ACC112 (cell line): ENCODE measurements around the gene KRTCAP2.
"Not testable (repeated sequence)": the region's sequence is repeated elsewhere in the genome, so short reads cannot be mapped to it uniquely, and the experiment has no call there.

Source experiments
- H2AFZ ChIP-seq: fragments of 200-600 bp; sonication (generic); one replicate; pipeline ENCODE4 v1.6.0; 2017; ENCODE audit warnings: antibody characterized with exemption, low read length; ENCODE audit not compliant: unreplicated experiment
- H3K27ac ChIP-seq: fragments of 200-600 bp; sonication (generic); 2 replicates; pipeline ENCODE4 v1.5.1; 2014; ENCODE audit warnings: low read depth, mild to moderate bottlenecking, antibody characterized with exemption, low read length, moderate library complexity
- H3K27me3 ChIP-seq: fragments of 200-600 bp; sonication (generic); 2 replicates; pipeline ENCODE4 v1.6.1; 2014; ENCODE audit warnings: mild to moderate bottlenecking, antibody characterized with exemption, low read length, moderate library complexity, mixed read lengths; ENCODE audit not compliant: insufficient read depth
- H3K36me3 ChIP-seq: fragments of 200-600 bp; sonication (generic); 2 replicates; pipeline ENCODE4 v1.6.1; 2016; ENCODE audit warnings: mild to moderate bottlenecking, antibody characterized with exemption, low read length, moderate library complexity, mixed read lengths; ENCODE audit not compliant: insufficient read depth
- H3K4me1 ChIP-seq: fragments of 200-600 bp; sonication (generic); one replicate; pipeline ENCODE4 v1.6.1; 2016; ENCODE audit warnings: low read length, mixed read lengths; ENCODE audit not compliant: insufficient read depth, unreplicated experiment, control insufficient read depth
- H3K4me3 ChIP-seq: fragments of 200-600 bp; sonication (generic); 2 replicates; pipeline ENCODE4 v1.5.1; 2014; ENCODE audit warnings: mild to moderate bottlenecking, low read depth, low read length
- H3K79me2 ChIP-seq: fragments of 200-600 bp; sonication (generic); one replicate; pipeline ENCODE4 v1.6.0; 2016; ENCODE audit warnings: low read length; ENCODE audit not compliant: control insufficient read depth, unreplicated experiment, insufficient read depth

KRTCAP2 gene

DNA sequence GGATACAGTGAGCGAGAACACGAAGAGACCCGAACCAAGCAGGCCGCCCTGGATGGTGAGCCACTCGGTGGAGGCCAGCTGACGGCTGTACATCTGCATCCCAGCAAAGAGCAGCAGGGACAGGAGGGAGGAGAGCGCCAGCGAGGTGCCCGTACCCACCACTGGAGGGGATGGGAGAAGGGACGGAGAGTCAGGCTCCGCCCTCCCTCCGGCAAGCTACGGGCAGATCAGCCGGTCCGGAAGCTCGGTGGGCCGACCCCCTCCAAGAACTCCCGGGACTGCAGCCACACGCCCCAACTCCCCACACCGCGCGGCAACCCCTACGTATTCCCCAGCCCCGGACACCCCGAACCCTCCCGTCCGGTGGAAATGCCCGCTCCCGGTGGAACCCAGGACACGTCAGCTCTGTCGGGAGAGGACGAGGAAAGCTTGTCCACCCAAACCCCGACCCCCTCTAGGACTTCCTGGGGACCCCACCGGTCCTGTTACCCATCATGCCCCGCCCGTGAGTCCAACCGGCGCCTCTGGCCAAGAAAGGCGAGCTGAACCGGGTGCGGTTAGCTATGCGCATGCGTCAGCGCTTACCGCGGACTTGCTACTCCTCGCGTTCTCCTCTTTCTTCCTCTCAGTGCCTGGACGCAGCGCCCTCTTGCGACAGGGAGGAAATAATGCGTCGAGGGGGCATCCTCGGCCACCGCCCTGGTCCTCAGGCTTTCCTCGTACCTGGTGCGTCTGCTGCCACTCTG is at the start of gene KRTCAP2:
Gene KRTCAP2, minus strand, starts transcription at position 573 of the 746 bp plus-strand sequence. Its CDS starts 80 bp downstream, at position 493.
- H3K4me3 ChIP-seq = peak within 1 kb of the TSS; percentile 83
- no peaks in the 10 kb centered on the region for H3K36me3 ChIP-seq
- peaks cover 23% of the 10 kb centered on the region for H3K79me2 ChIP-seq
- peaks cover 6% of the 10 kb centered on the region for H3K4me1 ChIP-seq
- H3K27ac ChIP-seq = peak within 1 kb of the TSS; percentile 71
- peak within 1 kb of the TSS; percentile 89 for H2AFZ ChIP-seq
- no peaks in the 10 kb centered on the region for H3K27me3 ChIP-seq

DNA sequence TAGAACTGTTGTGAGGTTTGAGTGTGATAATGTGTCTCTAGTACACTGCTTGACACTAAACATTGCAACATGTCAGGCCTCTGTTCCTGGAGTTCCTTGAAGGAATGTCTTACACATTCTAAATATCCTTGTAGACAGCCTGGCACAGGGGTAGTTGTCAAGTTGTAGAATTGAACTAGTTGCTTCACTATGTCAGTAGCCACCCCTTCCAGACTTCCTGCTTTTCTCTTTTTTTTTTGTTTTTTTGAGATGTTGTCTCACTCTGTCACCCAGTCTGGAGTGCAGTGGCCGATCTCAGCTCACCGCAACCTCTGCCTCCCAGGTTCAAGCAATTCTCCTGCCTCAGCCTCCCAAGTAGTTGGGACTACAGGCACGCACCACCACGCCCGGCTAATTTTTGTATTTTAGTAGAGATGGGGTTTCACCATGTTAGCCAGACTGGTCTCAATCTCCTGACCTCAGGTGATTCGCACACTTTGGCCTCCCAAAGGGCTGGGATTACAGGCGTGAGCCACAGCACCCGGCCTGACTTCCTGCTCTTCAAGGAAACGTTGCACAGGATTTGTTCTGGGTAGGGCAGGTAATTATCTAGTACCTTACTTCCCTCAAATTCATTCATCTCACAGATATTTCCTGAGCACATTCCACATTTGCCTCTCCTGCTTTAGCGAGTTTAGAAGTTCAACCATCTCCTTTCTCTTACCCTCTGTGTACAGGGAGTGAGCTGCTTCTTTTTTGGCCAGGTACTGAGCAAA is 47.3 kb upstream of the KRTCAP2 start:
- not testable (repeated sequence) for H3K4me3 ChIP-seq, H3K36me3 ChIP-seq, H3K27ac ChIP-seq, H2AFZ ChIP-seq, H3K79me2 ChIP-seq, H3K27me3 ChIP-seq
- H3K4me1 ChIP-seq = peaks cover 26% of the 10 kb centered on the region

DNA sequence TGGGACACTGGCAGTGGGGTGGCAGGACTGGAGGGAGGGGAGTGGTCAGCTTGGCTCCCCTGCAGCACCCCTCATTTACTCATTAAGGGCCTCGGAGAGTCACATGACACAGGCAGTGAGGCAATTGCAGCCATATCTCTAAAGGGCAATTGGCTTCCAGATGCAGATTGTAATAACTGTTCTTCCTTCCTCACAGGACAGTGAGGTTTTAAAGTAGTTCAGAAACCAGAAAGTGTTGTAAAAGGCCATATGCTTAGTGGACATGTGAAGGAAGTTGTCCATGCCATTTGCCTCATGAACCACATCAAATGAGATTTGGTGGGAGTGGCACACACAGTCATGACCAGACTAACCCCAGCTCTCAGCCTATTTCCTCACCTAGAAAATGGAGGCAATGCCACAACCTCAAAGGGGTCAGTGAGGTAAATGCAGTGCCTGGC is 46.5 kb upstream of the KRTCAP2 start:
- Histone ChIP-seq H3K4me3 (no peak overlapping the region), H3K4me1 (peaks cover 18% of the 10 kb centered on the region), H3K27me3 (no peaks in the 10 kb centered on the region), H3K79me2 (peaks cover 4% of the 10 kb centered on the region), H2AFZ (no peak overlapping the region), H3K27ac (no peak overlapping the region), H3K36me3 (no peaks in the 10 kb centered on the region)

DNA sequence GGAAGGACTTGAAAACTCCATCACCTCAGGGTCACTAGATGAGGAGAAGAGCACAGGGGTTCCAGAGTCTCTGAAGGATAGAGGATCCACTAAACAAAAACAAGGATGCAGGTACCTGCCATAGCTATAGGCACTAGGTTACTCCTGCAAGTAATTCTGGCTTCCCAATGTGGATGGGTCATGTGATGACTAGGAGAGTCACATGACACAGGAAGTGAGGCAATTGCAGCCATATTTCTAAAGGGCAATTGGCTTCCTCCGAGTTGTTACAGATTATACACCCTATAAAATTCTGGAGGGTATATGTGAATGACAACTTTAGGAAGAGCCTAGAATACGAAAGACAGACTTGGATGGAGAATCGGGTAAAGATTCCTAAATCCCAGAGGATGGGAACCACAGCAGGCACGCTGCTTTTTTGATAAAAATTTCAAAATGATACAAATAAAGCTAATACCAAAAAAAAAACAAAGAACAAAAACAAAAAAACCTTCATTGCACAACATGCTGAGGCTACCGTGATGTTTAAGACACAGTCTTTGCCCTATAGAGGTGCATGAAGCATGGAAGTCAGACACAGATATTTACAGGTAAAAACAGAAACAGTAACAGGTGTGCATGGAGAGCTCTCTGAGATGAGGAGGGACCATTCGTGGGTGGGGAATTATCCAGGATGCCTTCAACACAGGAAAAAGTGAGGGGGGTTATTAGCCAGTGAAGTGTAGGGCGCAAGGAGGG is 45.9 kb upstream of the KRTCAP2 start:
- H3K36me3 ChIP-seq = no peaks in the 10 kb centered on the region
- H3K4me1 ChIP-seq = peaks cover 12% of the 10 kb centered on the region
- H3K4me3 ChIP-seq = no peak overlapping the region
- no peaks in the 10 kb centered on the region for H3K27me3 ChIP-seq
- H3K27ac ChIP-seq = no peak overlapping the region
- peaks cover 2% of the 10 kb centered on the region for H3K79me2 ChIP-seq
- H2AFZ ChIP-seq = no peak overlapping the region

DNA sequence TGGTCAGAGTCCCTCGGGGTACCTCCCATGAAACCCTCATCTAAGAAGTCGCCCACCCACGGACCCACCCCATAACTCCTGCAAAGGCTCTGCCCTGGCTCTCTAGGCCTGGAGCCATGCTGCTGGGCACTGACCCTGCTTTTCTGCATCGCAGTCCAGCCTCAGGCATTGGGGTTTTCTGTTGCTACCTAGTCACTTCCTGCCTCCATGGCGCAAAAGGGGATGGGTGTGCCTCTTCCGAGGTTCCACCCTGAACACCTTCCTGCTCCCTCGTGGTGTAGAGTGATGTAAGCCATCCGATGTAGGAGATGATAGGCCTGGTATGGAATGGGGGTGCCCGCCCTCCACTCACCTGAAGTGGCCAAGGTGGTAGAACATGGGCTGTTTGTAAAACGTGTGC is 41.6 kb upstream of the KRTCAP2 start:
- not testable (repeated sequence) for H2AFZ ChIP-seq

DNA sequence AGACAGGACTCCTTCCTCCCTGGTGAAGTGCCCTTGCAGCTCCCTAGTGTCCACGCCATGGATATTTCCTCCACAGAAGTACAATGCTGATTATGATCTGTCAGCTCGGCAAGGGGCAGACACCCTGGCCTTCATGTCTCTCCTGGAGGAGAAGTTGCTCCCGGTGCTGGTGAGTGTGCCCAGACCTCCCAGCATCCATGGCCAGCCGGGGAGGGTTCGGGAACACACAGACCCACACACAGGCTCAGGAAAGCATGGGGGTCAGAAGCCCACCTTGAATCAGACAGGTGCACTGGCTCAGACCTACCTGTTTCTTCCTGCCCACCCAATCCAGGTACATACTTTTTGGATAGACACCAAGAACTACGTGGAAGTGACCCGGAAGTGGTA is 38.9 kb upstream of the KRTCAP2 start:
- Histone ChIP-seq H3K79me2 (peaks cover 10% of the 10 kb centered on the region), H3K4me1 (peaks cover 22% of the 10 kb centered on the region)
- not testable (repeated sequence) for H3K4me3 ChIP-seq, H2AFZ ChIP-seq, H3K36me3 ChIP-seq, H3K27me3 ChIP-seq, H3K27ac ChIP-seq

More for the DNA sequence above, 41.6 kb upstream of the KRTCAP2 start:
- H3K27me3 ChIP-seq, H3K27ac ChIP-seq, H3K36me3 ChIP-seq, H3K79me2 ChIP-seq, H3K4me3 ChIP-seq: not testable (repeated sequence)
- H3K4me1 ChIP-seq = peaks cover 18% of the 10 kb centered on the region

DNA sequence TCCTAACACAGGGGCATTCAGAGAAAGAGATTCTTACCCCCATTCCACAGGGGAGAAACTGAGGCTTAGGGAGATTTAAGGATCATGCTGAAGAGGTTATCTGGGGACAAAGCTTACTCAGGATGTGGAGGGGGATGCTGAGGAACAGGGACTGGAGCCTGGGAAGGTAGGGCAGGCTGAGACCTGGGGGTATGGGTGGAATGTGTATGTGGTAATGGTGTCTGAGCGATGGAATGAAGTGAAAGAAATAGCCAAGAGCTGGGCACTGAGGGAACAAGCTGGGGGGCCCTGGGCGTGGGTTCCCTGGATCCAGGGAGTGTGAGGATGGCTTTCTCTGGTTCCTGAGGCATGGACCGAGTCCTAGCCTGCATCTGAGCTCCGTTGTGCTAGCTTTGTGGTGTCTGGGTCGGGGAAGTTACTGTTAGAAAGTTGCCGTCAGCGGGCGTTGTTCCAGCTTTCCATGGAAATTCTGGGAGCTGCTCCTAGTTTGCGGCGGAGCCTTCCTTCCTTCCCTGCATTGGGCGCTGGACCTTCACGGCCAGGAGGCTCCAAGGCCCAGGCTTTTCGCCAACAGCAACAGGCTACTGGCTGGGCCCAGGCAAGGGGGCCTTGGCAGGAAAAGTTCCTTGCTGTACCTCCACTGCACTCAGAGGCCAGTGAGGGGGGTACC is 38.4 kb upstream of the KRTCAP2 start:
- not testable (repeated sequence) for H3K27ac ChIP-seq, H2AFZ ChIP-seq, H3K4me3 ChIP-seq, H3K36me3 ChIP-seq, H3K27me3 ChIP-seq
- peaks cover 10% of the 10 kb centered on the region for H3K79me2 ChIP-seq
- H3K4me1 ChIP-seq = peaks cover 22% of the 10 kb centered on the region

DNA sequence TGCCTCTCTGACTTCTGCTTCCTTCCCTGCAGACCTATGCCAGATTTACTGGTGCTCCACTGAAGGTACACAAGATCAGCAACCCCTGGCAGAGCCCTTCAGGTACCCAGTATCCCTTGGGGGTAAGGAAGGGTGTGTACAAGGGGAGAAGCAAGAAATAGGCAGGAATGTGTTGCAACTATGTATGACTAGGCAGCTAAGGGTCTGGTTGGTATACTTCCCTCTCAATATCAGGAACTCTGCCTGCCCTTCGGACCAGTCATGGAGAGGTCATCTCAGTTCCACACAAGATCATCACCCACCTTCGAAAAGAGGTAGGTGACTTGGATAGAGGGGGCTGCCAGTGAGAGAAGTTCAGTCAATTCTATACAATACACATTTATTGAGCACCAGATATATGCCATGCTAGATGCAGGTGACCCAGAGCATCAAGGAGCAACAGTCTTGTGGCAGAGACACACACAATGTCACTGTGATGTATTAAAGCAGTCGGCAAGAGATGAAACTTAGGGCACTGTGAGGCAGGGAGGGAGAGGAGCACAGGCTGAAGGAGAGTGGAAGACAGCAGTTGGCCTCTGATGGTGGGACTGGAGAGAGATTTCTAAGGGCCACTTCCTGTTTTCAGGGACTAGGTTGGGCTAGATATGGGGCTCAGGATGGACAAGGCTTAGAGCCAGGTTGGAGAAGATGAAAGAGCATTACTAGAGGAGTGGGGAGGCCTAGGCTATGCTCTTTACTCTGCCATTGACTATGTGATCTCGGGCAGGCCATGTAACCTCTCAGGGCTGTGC is 37.4 kb upstream of the KRTCAP2 start:
- Histone ChIP-seq H3K27me3 (no peaks in the 10 kb centered on the region), H3K4me1 (peaks cover 22% of the 10 kb centered on the region), H2AFZ (no peak overlapping the region), H3K36me3 (no peaks in the 10 kb centered on the region), H3K27ac (no peak overlapping the region), H3K4me3 (peak overlapping the region; percentile 91), H3K79me2 (peaks cover 10% of the 10 kb centered on the region)

DNA sequence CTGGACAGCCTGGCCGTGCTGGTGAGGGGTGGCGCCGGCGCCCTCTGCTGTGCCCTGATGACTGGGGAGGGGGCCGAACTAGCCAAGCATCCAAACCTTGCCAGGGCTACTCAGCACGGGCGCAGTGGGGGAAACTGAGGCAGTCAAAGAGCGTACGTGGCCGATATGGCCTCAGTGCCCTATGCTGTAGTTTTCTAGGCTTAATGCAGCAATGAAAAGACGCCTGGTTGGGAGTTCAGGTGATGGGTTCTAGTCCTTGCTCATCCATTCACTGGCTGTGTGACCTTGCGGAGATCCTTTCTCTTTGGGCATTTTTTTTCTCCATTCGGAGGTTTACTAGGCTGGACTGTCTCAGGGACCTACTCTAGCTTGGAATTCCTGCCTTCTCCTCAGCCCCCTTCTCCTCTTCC is 36.2 kb upstream of the KRTCAP2 start:
- peak overlapping the region; percentile 98 for H3K27ac ChIP-seq
- H3K4me3 ChIP-seq = peak overlapping the region; percentile 91
- H3K36me3 ChIP-seq = no peaks in the 10 kb centered on the region
- H3K4me1 ChIP-seq = peaks cover 22% of the 10 kb centered on the region
- H3K79me2 ChIP-seq = peaks cover 10% of the 10 kb centered on the region
- no peaks in the 10 kb centered on the region for H3K27me3 ChIP-seq
- no peak overlapping the region for H2AFZ ChIP-seq
